8988T (cell line): ENCODE measurements around the gene GPT2.
A peak's percentile ranks its signal among the peaks of the same experiment; 100 is the strongest.

Experiments
- DNase-seq: peaks from one replicate; pipeline ENCODE4 v3.0.0; 2011

GPT2 gene

GRCh38 chr16:46897471-46897870 lies 13.3 kb downstream of the GPT2 start:
- no peak for DNase-seq

GRCh38 chr16:46898006-46898405 lies 13.8 kb downstream of the GPT2 start:
- no peak for DNase-seq

GRCh38 chr16:46899443-46900143 lies 15.4 kb downstream of the GPT2 start:
- no peak for DNase-seq

- no peak for DNase-seq
Observed at GRCh38 chr16:46900455-46901235, 16.5 kb downstream of the GPT2 start.

- no peak for DNase-seq
Observed at GRCh38 chr16:46901709-46902108, 17.5 kb downstream of the GPT2 start.

GRCh38 chr16:46903255-46903905 lies 19.2 kb downstream of the GPT2 start:
- no peak for DNase-seq

DNA sequence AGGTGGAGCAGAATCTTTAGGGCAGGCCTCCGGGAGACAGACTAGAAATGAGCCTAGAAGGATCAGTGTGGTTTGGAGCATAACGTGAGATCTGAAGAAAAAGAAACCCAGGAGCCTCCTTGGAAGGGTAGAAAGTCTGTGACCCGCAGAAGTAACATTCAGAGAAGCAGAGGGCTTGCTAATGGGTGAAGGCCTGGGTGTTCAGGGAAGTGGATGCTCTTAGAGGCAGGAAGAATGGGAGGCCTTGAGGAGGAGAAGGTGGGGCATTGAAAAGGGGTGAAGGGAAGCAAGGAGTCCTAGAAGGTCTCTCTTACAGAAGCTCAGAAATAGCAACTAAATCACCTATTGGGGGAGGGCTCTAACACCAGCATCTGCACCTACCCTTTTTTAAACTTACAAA lies 20.3 kb downstream of the GPT2 start:
- DNase-seq, result no peak

GRCh38 chr16:46906360-46907060 lies 22.3 kb downstream of the GPT2 start:
- no peak for DNase-seq

GRCh38 chr16:46907061-46907774 lies 23.1 kb downstream of the GPT2 start:
- no peak for DNase-seq

DNA sequence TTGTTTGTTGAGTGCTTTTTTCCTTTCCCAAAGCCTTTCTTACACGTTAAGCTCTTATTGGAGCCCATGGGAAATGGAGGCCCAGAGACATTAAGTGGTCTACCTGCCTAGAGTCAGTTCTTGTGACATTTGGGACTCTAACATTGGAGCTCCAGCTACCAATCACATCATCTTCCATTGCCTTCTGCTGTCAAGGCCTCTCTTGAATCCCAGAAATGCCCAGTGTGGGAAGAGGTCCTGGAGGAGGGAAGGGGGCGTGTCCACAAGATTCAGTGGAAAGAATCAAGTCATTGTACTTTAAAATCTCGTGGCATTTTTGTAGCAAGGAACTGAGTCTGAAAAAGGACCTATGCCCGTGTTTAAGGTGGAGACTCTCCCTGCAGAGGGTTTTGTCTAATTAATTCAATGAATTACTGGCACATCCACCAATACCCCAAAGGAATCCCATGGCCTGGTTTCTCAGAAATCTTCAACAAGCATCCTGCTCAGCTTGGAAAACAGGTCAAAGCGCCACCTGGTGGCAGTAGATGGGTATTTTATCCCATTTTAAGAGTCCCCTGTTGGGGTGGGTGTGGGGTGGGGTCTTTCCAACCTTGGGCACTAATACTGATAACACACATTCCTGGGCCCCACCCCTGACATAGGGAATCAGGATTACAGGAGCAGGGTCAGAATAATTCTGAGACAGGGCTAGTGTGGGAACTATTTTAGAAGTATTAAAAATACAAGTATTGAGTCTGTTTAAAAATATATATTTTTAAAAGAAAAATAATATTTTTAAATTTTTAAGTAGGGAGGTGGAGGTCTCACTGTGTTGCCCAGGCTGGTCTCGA lies 24.6 kb downstream of the GPT2 start:
- DNase-seq, result peak; percentile 68

GRCh38 chr16:46911038-46911437 lies 26.9 kb downstream of the GPT2 start:
- DNase-seq, result no peak

GRCh38 chr16:46911650-46912049 lies 27.5 kb downstream of the GPT2 start:
- no peak for DNase-seq

GRCh38 chr16:46914556-46915201 lies 30.5 kb downstream of the GPT2 start:
- DNase-seq, result no peak

GRCh38 chr16:46915483-46916025 lies 31.4 kb downstream of the GPT2 start:
- no peak for DNase-seq

- DNase-seq, result peak; percentile 69
Observed at GRCh38 chr16:46916980-46917379, 32.8 kb downstream of the GPT2 start.

GRCh38 chr16:46918400-46918799 lies 34.2 kb downstream of the GPT2 start:
- DNase-seq, result no peak

GRCh38 chr16:46918905-46919792 lies 35.0 kb downstream of the GPT2 start:
- no peak for DNase-seq

- DNase-seq, result no peak
Observed at GRCh38 chr16:46920402-46921068, 36.4 kb downstream of the GPT2 start.

DNA sequence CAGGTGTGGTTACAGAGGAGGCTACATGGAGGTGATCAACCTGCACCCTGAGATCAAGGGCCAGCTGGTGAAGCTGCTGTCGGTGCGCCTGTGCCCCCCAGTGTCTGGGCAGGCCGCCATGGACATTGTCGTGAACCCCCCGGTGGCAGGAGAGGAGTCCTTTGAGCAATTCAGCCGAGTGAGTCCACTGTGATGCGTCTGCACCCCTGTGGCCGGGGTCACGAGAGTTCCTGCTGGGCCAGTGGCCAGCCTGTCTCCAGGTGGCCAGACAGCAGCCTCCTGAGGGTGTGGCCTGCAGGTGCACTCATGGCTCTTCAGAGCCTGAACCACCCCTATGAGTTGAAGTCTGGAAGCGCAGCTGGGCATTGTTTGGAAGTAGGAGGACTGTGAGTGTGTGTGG lies 38.1 kb downstream of the GPT2 start:
- DNase-seq, result no peak
